Neuron (in vitro differentiated cells): ENCODE measurements around the gene CACNB1.

Experiments used
- H2AFZ ChIP-seq: one replicate; pipeline ENCODE4 v1.6.1; 2013; ENCODE audit warnings: low read depth, mild to moderate bottlenecking, inconsistent platforms, low read length, moderate library complexity
- H3K27me3 ChIP-seq: one replicate; pipeline ENCODE4 v1.6.1; 2013; ENCODE audit warnings: low read length; ENCODE audit not compliant: insufficient read depth
- H3K36me3 ChIP-seq: one replicate; pipeline ENCODE4 v1.6.1; 2013; ENCODE audit warnings: low read length; ENCODE audit not compliant: insufficient read depth
- H3K4me1 ChIP-seq: one replicate; pipeline ENCODE4 v1.6.1; 2013; ENCODE audit warnings: low read length; ENCODE audit not compliant: insufficient read depth
- H3K4me3 ChIP-seq: 2 replicates; pipeline ENCODE4 v1.5.1; 2013; ENCODE audit warnings: mild to moderate bottlenecking, low read length, moderate library complexity
- H3K9me3 ChIP-seq: one replicate; pipeline ENCODE4 v1.6.1; 2013; ENCODE audit warnings: low read length

CACNB1 gene

GRCh38 chr17:39193346-39193745, 4.1 kb downstream of the CACNB1 start:
- no peaks in the 10 kb centered on the region for H3K27me3 ChIP-seq
- no peak overlapping the region for H3K4me3 ChIP-seq
- peaks cover 27% of the 10 kb centered on the region for H3K4me1 ChIP-seq
- H2AFZ ChIP-seq: no peak overlapping the region
- H3K9me3 ChIP-seq: no peaks in the 10 kb centered on the region
- peaks cover 24% of the 10 kb centered on the region for H3K36me3 ChIP-seq

- Histone ChIP-seq H3K4me3 (no peak overlapping the region), H3K36me3 (peaks cover 24% of the 10 kb centered on the region), H3K27me3 (no peaks in the 10 kb centered on the region), H3K9me3 (no peaks in the 10 kb centered on the region), H3K4me1 (peaks cover 23% of the 10 kb centered on the region), H2AFZ (no peak overlapping the region)
Observed at GRCh38 chr17:39192901-39193300, 4.6 kb downstream of the CACNB1 start.

GRCh38 chr17:39191750-39192510, 5.5 kb downstream of the CACNB1 start:
- Histone ChIP-seq H3K4me1 (peaks cover 20% of the 10 kb centered on the region), H3K4me3 (no peak overlapping the region), H3K9me3 (no peaks in the 10 kb centered on the region), H3K36me3 (peaks cover 34% of the 10 kb centered on the region), H3K27me3 (no peaks in the 10 kb centered on the region), H2AFZ (no peak overlapping the region)

- H3K36me3 ChIP-seq: peaks cover 55% of the 10 kb centered on the region
- H3K9me3 ChIP-seq: no peaks in the 10 kb centered on the region
- no peak overlapping the region for H3K4me3 ChIP-seq
- no peaks in the 10 kb centered on the region for H3K4me1 ChIP-seq
- H2AFZ ChIP-seq: no peak overlapping the region
- H3K27me3 ChIP-seq: no peaks in the 10 kb centered on the region
Observed at GRCh38 chr17:39187152-39187830, 10.2 kb downstream of the CACNB1 start.

GRCh38 chr17:39186481-39187002, 10.9 kb downstream of the CACNB1 start:
- H3K4me1 ChIP-seq: no peaks in the 10 kb centered on the region
- no peak overlapping the region for H2AFZ ChIP-seq
- no peaks in the 10 kb centered on the region for H3K27me3 ChIP-seq
- no peak overlapping the region for H3K4me3 ChIP-seq
- peaks cover 52% of the 10 kb centered on the region for H3K36me3 ChIP-seq
- no peaks in the 10 kb centered on the region for H3K9me3 ChIP-seq

- Histone ChIP-seq H2AFZ (no peak overlapping the region), H3K36me3 (peaks cover 55% of the 10 kb centered on the region), H3K4me3 (no peak overlapping the region), H3K9me3 (no peaks in the 10 kb centered on the region), H3K27me3 (no peaks in the 10 kb centered on the region), H3K4me1 (no peaks in the 10 kb centered on the region)
Observed at GRCh38 chr17:39183720-39184119, 13.7 kb downstream of the CACNB1 start.

GRCh38 chr17:39183045-39183444, 14.4 kb downstream of the CACNB1 start:
- Histone ChIP-seq H3K4me1 (no peaks in the 10 kb centered on the region), H3K9me3 (no peaks in the 10 kb centered on the region), H3K27me3 (no peaks in the 10 kb centered on the region), H2AFZ (no peak overlapping the region), H3K4me3 (no peak overlapping the region), H3K36me3 (peaks cover 56% of the 10 kb centered on the region)

GRCh38 chr17:39181303-39181702, 16.2 kb downstream of the CACNB1 start:
- Histone ChIP-seq H2AFZ (no peak overlapping the region), H3K36me3 (peaks cover 53% of the 10 kb centered on the region), H3K4me3 (no peak overlapping the region), H3K27me3 (no peaks in the 10 kb centered on the region), H3K9me3 (no peaks in the 10 kb centered on the region), H3K4me1 (no peaks in the 10 kb centered on the region)

- no peak overlapping the region for H2AFZ ChIP-seq
- no peak overlapping the region for H3K4me3 ChIP-seq
- H3K9me3 ChIP-seq: no peaks in the 10 kb centered on the region
- no peaks in the 10 kb centered on the region for H3K4me1 ChIP-seq
- H3K27me3 ChIP-seq: no peaks in the 10 kb centered on the region
- H3K36me3 ChIP-seq: peaks cover 40% of the 10 kb centered on the region
Observed at GRCh38 chr17:39178536-39178935, 18.9 kb downstream of the CACNB1 start.

GRCh38 chr17:39177256-39177655, 20.2 kb downstream of the CACNB1 start:
- no peaks in the 10 kb centered on the region for H3K4me1 ChIP-seq
- H3K27me3 ChIP-seq: no peaks in the 10 kb centered on the region
- H3K36me3 ChIP-seq: peaks cover 35% of the 10 kb centered on the region
- H3K4me3 ChIP-seq: no peak overlapping the region
- H2AFZ ChIP-seq: no peak overlapping the region
- H3K9me3 ChIP-seq: no peaks in the 10 kb centered on the region

- Histone ChIP-seq H3K4me1 (no peaks in the 10 kb centered on the region), H3K27me3 (no peaks in the 10 kb centered on the region), H3K36me3 (peaks cover 29% of the 10 kb centered on the region), H3K4me3 (no peak overlapping the region), H2AFZ (no peak overlapping the region), H3K9me3 (no peaks in the 10 kb centered on the region)
Observed at GRCh38 chr17:39175695-39176093, 21.8 kb downstream of the CACNB1 start.

GRCh38 chr17:39174920-39175694, 22.4 kb downstream of the CACNB1 start:
- no peaks in the 10 kb centered on the region for H3K4me1 ChIP-seq
- H3K9me3 ChIP-seq: no peaks in the 10 kb centered on the region
- no peaks in the 10 kb centered on the region for H3K27me3 ChIP-seq
- no peak overlapping the region for H2AFZ ChIP-seq
- peaks cover 27% of the 10 kb centered on the region for H3K36me3 ChIP-seq
- H3K4me3 ChIP-seq: no peak overlapping the region
